ENCODE measurements around the gene GASK1A. TPM values are rescaled to one million over a fixed set of nuclear protein-coding genes. Genes with fewer than 3 reads are reported as not detected.

The GASK1A gene
- total and polyA plus RNA-seq, 4 donors = 0.79 to 22.8 (median 4.6) TPM

DNA sequence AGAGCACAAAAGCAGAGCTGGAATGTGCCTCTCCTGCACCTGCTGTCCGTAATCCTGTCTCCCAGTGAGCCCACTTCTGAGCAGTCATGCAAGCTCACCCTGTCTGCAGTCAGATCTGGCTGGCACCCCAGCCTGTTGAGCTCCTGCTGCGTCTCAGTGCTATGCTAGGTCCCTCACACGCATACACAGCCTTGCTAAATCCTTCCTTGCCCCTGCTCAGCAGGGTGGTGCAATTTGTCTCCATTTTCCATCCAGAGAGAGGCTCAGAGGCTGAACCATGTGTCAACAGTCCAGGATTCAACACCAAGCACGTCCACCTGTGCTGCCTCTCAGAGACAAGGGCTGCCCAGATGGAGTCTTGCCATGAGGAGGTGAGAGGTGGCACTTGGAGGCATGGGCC is 115.7 kb downstream of the GASK1A start:
- H3K27ac ChIP-seq (ENCODE audit: low read depth in 1 of 2, low read length in 2 of 2) = no peak overlapping the region
- TF ChIP-seq HNF4A (conservative IDR thresholded peaks at IDR 0.05) = no peak
- H3K27me3 ChIP-seq (ENCODE audit: control insufficient read depth in 4 of 4, insufficient read depth in 4 of 4, low read length in 3 of 4) = no peaks in the 10 kb centered on the region
- no peak overlapping the region for H3K4me3 ChIP-seq (ENCODE audit: low read depth in 1 of 3, low read length in 3 of 3)
- no peaks in the 10 kb centered on the region for H3K36me3 ChIP-seq (ENCODE audit: control insufficient read depth in 4 of 4, insufficient read depth in 3 of 4, low read depth in 1 of 4, low read length in 3 of 4)
- 91% methylated on average over 4 of the region's 4 CpGs for WGBS
- peaks cover 0 to 1% (median 0%) of the 10 kb centered on the region in 4 donors for H3K4me1 ChIP-seq (ENCODE audit: control insufficient read depth in 4 of 4, insufficient read depth in 4 of 4, low read length in 3 of 4)
- H3K9ac ChIP-seq (ENCODE audit: low read depth in 1 of 2, low read length in 2 of 2) = no peak overlapping the region
- DNase-seq (ENCODE audit: low spot score) = no peak
- H3K9me3 ChIP-seq (ENCODE audit: control insufficient read depth in 4 of 4, low read length in 3 of 4) = no peaks in the 10 kb centered on the region

DNA sequence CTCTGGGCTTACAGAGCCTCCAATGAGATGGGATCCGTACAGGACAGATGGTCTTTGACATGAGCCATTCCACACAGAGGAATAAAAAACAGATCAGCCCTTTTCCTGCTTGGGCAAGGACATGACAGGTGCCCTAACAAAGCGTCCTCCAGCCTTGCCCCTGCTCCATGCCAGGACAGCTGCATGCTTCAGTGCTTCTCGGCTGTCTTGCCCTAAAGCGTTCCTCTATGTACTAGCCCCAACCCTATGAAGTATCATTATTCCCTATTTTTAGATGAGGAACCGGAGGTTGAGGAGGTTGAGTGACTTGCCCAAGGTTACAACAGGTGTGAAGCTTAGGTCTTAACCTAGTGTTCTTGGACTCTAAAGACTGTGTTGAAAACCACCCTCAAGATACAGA is 116.3 kb downstream of the GASK1A start:
- Histone ChIP-seq H3K27ac (ENCODE audit: low read depth in 1 of 2, low read length in 2 of 2) (no peak overlapping the region), H3K9ac (ENCODE audit: low read depth in 1 of 2, low read length in 2 of 2) (no peak overlapping the region), H3K9me3 (ENCODE audit: control insufficient read depth in 4 of 4, low read length in 3 of 4) (no peaks in the 10 kb centered on the region), H3K4me1 (ENCODE audit: control insufficient read depth in 4 of 4, insufficient read depth in 4 of 4, low read length in 3 of 4) (peaks cover 0 to 1% (median 0%) of the 10 kb centered on the region in 4 donors), H3K4me3 (ENCODE audit: low read depth in 1 of 3, low read length in 3 of 3) (no peak overlapping the region), H3K27me3 (ENCODE audit: control insufficient read depth in 4 of 4, insufficient read depth in 4 of 4, low read length in 3 of 4) (no peaks in the 10 kb centered on the region), H3K36me3 (ENCODE audit: control insufficient read depth in 4 of 4, insufficient read depth in 3 of 4, low read depth in 1 of 4, low read length in 3 of 4) (no peaks in the 10 kb centered on the region)
- DNase-seq (ENCODE audit: low spot score) = no peak
- WGBS = 97% methylated on average over 5 of the region's 5 CpGs
- TF ChIP-seq RXRA (IDR thresholded peaks at IDR 0.05) = no peak
- no peak for TF ChIP-seq FOXA1 (IDR thresholded peaks at IDR 0.05)
- TF ChIP-seq, protein P1, sequence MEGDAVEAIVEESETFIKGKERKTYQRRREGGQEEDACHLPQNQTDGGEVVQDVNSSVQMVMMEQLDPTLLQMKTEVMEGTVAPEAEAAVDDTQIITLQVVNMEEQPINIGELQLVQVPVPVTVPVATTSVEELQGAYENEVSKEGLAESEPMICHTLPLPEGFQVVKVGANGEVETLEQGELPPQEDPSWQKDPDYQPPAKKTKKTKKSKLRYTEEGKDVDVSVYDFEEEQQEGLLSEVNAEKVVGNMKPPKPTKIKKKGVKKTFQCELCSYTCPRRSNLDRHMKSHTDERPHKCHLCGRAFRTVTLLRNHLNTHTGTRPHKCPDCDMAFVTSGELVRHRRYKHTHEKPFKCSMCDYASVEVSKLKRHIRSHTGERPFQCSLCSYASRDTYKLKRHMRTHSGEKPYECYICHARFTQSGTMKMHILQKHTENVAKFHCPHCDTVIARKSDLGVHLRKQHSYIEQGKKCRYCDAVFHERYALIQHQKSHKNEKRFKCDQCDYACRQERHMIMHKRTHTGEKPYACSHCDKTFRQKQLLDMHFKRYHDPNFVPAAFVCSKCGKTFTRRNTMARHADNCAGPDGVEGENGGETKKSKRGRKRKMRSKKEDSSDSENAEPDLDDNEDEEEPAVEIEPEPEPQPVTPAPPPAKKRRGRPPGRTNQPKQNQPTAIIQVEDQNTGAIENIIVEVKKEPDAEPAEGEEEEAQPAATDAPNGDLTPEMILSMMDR (IDR thresholded peaks at IDR 0.05; ENCODE audit: low read depth, low read length, missing input control) = no peak
- no peak for TF ChIP-seq RAD21 (IDR thresholded peaks at IDR 0.05)
- no peak for TF ChIP-seq HNF4G (IDR thresholded peaks at IDR 0.05)
- TF ChIP-seq, protein P2, sequence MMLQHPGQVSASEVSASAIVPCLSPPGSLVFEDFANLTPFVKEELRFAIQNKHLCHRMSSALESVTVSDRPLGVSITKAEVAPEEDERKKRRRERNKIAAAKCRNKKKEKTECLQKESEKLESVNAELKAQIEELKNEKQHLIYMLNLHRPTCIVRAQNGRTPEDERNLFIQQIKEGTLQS (IDR thresholded peaks at IDR 0.05) = no peak
- TF ChIP-seq JUND (IDR thresholded peaks at IDR 0.05) = no peak
- TF ChIP-seq EGR1 (IDR thresholded peaks at IDR 0.05; ENCODE audit: low read depth in 2 of 2) = no peak
- TF ChIP-seq YY1 (IDR thresholded peaks at IDR 0.05) = no peak
- no peak for TF ChIP-seq FOXA2 (IDR thresholded peaks at IDR 0.05)
- no peak for TF ChIP-seq HNF4A (conservative IDR thresholded peaks at IDR 0.05)
- TF ChIP-seq NR2F2 (IDR thresholded peaks at IDR 0.05) = no peak
- no peak for TF ChIP-seq GABPA (IDR thresholded peaks at IDR 0.05 in 1 of 2, conservative IDR thresholded peaks at IDR 0.05 in 1 of 2)

DNA sequence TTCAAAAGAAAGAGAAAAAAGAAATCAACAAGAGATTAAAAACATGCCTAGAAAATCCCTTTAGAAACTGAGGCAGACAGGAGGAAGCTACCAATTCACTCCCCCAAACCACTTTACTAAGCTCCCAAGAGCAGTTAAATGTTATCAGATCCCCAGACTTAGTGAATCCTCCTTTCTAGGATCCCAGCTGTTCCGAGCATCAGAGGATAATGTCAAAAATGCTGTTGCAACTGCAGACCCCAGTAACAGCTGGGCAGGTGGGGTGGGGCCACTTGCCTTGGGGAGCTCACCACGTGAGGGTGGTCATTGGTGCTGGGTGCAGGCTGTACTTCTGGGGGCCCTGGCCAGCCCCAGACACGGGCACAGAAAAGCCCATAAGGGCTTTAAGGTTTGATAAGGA is 117.7 kb downstream of the GASK1A start:
- H3K4me1 ChIP-seq (ENCODE audit: control insufficient read depth in 4 of 4, insufficient read depth in 4 of 4, low read length in 3 of 4) = no peaks in the 10 kb centered on the region
- no peaks in the 10 kb centered on the region for H3K27me3 ChIP-seq (ENCODE audit: control insufficient read depth in 4 of 4, insufficient read depth in 4 of 4, low read length in 3 of 4)
- no peaks in the 10 kb centered on the region for H3K9me3 ChIP-seq (ENCODE audit: control insufficient read depth in 4 of 4, low read length in 3 of 4)
- H3K36me3 ChIP-seq (ENCODE audit: control insufficient read depth in 4 of 4, insufficient read depth in 3 of 4, low read depth in 1 of 4, low read length in 3 of 4) = no peaks in the 10 kb centered on the region
- H3K4me3 ChIP-seq (ENCODE audit: low read depth in 1 of 3, low read length in 3 of 3) = no peak overlapping the region
- no peak for DNase-seq (ENCODE audit: low spot score)
- no peak overlapping the region for H3K9ac ChIP-seq (ENCODE audit: low read depth in 1 of 2, low read length in 2 of 2)
- TF ChIP-seq, protein P3, sequence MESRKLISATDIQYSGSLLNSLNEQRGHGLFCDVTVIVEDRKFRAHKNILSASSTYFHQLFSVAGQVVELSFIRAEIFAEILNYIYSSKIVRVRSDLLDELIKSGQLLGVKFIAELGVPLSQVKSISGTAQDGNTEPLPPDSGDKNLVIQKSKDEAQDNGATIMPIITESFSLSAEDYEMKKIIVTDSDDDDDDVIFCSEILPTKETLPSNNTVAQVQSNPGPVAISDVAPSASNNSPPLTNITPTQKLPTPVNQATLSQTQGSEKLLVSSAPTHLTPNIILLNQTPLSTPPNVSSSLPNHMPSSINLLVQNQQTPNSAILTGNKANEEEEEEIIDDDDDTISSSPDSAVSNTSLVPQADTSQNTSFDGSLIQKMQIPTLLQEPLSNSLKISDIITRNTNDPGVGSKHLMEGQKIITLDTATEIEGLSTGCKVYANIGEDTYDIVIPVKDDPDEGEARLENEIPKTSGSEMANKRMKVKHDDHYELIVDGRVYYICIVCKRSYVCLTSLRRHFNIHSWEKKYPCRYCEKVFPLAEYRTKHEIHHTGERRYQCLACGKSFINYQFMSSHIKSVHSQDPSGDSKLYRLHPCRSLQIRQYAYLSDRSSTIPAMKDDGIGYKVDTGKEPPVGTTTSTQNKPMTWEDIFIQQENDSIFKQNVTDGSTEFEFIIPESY (IDR thresholded peaks at IDR 0.05) = no peak
- TF ChIP-seq, protein P1 (IDR thresholded peaks at IDR 0.05; ENCODE audit: low read depth, low read length, missing input control) = no peak
- TF ChIP-seq SP1 (IDR thresholded peaks at IDR 0.05) = no peak
- no peak for TF ChIP-seq JUND (IDR thresholded peaks at IDR 0.05)
- no peak for TF ChIP-seq EGR1 (IDR thresholded peaks at IDR 0.05; ENCODE audit: low read depth in 2 of 2)
- TF ChIP-seq RXRA (IDR thresholded peaks at IDR 0.05) = no peak
- no peak for TF ChIP-seq HNF4A (conservative IDR thresholded peaks at IDR 0.05)
- TF ChIP-seq YY1 (IDR thresholded peaks at IDR 0.05) = no peak
- TF ChIP-seq, protein P4, sequence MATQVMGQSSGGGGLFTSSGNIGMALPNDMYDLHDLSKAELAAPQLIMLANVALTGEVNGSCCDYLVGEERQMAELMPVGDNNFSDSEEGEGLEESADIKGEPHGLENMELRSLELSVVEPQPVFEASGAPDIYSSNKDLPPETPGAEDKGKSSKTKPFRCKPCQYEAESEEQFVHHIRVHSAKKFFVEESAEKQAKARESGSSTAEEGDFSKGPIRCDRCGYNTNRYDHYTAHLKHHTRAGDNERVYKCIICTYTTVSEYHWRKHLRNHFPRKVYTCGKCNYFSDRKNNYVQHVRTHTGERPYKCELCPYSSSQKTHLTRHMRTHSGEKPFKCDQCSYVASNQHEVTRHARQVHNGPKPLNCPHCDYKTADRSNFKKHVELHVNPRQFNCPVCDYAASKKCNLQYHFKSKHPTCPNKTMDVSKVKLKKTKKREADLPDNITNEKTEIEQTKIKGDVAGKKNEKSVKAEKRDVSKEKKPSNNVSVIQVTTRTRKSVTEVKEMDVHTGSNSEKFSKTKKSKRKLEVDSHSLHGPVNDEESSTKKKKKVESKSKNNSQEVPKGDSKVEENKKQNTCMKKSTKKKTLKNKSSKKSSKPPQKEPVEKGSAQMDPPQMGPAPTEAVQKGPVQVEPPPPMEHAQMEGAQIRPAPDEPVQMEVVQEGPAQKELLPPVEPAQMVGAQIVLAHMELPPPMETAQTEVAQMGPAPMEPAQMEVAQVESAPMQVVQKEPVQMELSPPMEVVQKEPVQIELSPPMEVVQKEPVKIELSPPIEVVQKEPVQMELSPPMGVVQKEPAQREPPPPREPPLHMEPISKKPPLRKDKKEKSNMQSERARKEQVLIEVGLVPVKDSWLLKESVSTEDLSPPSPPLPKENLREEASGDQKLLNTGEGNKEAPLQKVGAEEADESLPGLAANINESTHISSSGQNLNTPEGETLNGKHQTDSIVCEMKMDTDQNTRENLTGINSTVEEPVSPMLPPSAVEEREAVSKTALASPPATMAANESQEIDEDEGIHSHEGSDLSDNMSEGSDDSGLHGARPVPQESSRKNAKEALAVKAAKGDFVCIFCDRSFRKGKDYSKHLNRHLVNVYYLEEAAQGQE (IDR thresholded peaks at IDR 0.05) = no peak
- TF ChIP-seq, protein P2 (IDR thresholded peaks at IDR 0.05) = no peak
- no peak for TF ChIP-seq RAD21 (IDR thresholded peaks at IDR 0.05)
- 94% methylated on average over 3 of the region's 3 CpGs for WGBS
- H3K27ac ChIP-seq (ENCODE audit: low read depth in 1 of 2, low read length in 2 of 2) = no peak overlapping the region
